Tibial nerve (tissue), 4 donors: ENCODE results near the gene CDH4.

ENCODE experiments used
- CTCF ChIP-seq, 5 experiments: fragments of 200-600 bp in 3 of 5; fragments of 450-650 bp in 2 of 5; sonication (generic) in 3 of 5; IDR thresholded peaks; one replicate each; pipeline ENCODE4 v1.5.1; 2016 to 2019; ENCODE audit warnings: antibody characterized with exemption in 5 of 5, mild to moderate bottlenecking in 3 of 5, moderate library complexity in 2 of 5
- EP300 ChIP-seq, 2 donors: sonication (generic); formaldehyde crosslinking; IDR thresholded peaks; one replicate each; pipeline ENCODE4 v1.6.1; 2017; ENCODE audit warnings: antibody characterized with exemption in 2 of 2, mild to moderate bottlenecking in 1 of 2
- POLR2A ChIP-seq, 2 donors: fragments of 450-650 bp; IDR thresholded peaks; one replicate each; pipeline ENCODE4 v1.6.1; 2017; ENCODE audit warnings: antibody characterized with exemption in 2 of 2, mild to moderate bottlenecking in 2 of 2, moderate library complexity in 2 of 2

- TF ChIP-seq EP300 (IDR thresholded peaks at IDR 0.05) (no peak), CTCF (IDR thresholded peaks at IDR 0.05) (no peak), POLR2A (IDR thresholded peaks at IDR 0.05) (no peak)
Measured at GRCh38 chr20:61757678-61758563, 505.9 kb downstream of the CDH4 start.
